Measurements from ENCODE around the gene F11R.

DNA sequence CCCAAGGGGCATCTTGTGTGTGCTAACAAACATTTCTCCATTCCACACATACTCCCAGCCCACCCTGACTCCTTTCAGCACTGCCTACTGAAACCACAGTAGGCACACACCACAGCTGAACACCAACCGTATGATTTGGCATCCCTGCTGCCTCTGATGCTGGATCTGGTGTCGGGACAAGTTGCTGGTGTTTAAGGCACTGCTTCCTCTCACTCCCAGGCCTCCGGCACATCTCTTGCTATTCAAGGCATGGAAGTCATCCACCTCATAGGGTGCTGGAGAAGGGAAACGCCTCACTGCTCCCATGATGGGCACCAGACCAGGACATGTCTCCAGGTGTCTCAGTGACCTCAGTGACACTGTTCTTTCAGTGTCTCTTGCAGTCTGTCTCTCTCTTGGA is 64.0 kb downstream of the F11R start:
- TF ChIP-seq, protein P1, sequence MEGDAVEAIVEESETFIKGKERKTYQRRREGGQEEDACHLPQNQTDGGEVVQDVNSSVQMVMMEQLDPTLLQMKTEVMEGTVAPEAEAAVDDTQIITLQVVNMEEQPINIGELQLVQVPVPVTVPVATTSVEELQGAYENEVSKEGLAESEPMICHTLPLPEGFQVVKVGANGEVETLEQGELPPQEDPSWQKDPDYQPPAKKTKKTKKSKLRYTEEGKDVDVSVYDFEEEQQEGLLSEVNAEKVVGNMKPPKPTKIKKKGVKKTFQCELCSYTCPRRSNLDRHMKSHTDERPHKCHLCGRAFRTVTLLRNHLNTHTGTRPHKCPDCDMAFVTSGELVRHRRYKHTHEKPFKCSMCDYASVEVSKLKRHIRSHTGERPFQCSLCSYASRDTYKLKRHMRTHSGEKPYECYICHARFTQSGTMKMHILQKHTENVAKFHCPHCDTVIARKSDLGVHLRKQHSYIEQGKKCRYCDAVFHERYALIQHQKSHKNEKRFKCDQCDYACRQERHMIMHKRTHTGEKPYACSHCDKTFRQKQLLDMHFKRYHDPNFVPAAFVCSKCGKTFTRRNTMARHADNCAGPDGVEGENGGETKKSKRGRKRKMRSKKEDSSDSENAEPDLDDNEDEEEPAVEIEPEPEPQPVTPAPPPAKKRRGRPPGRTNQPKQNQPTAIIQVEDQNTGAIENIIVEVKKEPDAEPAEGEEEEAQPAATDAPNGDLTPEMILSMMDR (IDR thresholded peaks at IDR 0.05 in 2 of 3, conservative IDR thresholded peaks at IDR 0.05 in 1 of 3; ENCODE audit: control insufficient read depth in 2 of 3, extremely low read depth in 1 of 3, insufficient read depth in 1 of 3, low read depth in 3 of 3, low read length in 3 of 3) = no peak
- TF ChIP-seq, protein P2, sequence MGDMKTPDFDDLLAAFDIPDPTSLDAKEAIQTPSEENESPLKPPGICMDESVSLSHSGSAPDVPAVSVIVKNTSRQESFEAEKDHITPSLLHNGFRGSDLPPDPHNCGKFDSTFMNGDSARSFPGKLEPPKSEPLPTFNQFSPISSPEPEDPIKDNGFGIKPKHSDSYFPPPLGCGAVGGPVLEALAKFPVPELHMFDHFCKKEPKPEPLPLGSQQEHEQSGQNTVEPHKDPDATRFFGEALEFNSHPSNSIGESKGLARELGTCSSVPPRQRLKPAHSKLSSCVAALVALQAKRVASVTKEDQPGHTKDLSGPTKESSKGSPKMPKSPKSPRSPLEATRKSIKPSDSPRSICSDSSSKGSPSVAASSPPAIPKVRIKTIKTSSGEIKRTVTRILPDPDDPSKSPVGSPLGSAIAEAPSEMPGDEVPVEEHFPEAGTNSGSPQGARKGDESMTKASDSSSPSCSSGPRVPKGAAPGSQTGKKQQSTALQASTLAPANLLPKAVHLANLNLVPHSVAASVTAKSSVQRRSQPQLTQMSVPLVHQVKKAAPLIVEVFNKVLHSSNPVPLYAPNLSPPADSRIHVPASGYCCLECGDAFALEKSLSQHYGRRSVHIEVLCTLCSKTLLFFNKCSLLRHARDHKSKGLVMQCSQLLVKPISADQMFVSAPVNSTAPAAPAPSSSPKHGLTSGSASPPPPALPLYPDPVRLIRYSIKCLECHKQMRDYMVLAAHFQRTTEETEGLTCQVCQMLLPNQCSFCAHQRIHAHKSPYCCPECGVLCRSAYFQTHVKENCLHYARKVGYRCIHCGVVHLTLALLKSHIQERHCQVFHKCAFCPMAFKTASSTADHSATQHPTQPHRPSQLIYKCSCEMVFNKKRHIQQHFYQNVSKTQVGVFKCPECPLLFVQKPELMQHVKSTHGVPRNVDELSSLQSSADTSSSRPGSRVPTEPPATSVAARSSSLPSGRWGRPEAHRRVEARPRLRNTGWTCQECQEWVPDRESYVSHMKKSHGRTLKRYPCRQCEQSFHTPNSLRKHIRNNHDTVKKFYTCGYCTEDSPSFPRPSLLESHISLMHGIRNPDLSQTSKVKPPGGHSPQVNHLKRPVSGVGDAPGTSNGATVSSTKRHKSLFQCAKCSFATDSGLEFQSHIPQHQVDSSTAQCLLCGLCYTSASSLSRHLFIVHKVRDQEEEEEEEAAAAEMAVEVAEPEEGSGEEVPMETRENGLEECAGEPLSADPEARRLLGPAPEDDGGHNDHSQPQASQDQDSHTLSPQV (IDR thresholded peaks at IDR 0.05) = no peak

Data from GM12878 (cell line).